Hepatocyte (in vitro differentiated cells): ENCODE data around the gene AURKA. TPM values are rescaled to one million over a fixed set of nuclear protein-coding genes. Genes with fewer than 3 reads are reported as not detected.

ENCODE experiments used
- DNase-seq: peaks from one replicate; pipeline ENCODE4 v3.0.0-alpha.2; 2016; ENCODE audit warnings: low spot score
- H2AFZ ChIP-seq: fragments of 200-600 bp; sonication (generic); 2 replicates; pipeline ENCODE4 v1.6.0; 2016; ENCODE audit warnings: antibody characterized with exemption, mild to moderate bottlenecking
- H3K27ac ChIP-seq: fragments of 200-600 bp; sonication (generic); 2 replicates; pipeline ENCODE4 v1.5.1; 2016; ENCODE audit warnings: mild to moderate bottlenecking
- H3K27me3 ChIP-seq: fragments of 200-600 bp; sonication (generic); 2 replicates; pipeline ENCODE4 v1.6.1; 2016
- H3K36me3 ChIP-seq: fragments of 200-600 bp; sonication (generic); replicated peaks from 2 replicates; pipeline ENCODE4 v1.5.1; 2016; ENCODE audit warnings: low read depth; ENCODE audit not compliant: insufficient read depth
- H3K4me1 ChIP-seq: fragments of 200-600 bp; sonication (generic); 2 replicates; pipeline ENCODE4 v1.5.1; 2016; ENCODE audit warnings: mild to moderate bottlenecking, moderate library complexity; ENCODE audit not compliant: insufficient read depth
- H3K4me2 ChIP-seq: fragments of 200-600 bp; sonication (generic); 2 replicates; pipeline ENCODE4 v1.6.0; 2016
- H3K4me3 ChIP-seq: fragments of 200-600 bp; sonication (generic); 2 replicates; pipeline ENCODE4 v1.5.1; 2016; ENCODE audit warnings: mild to moderate bottlenecking
- H3K79me2 ChIP-seq: fragments of 200-600 bp; sonication (generic); 2 replicates; pipeline ENCODE4 v1.6.0; 2017; ENCODE audit warnings: mild to moderate bottlenecking
- H3K9me2 ChIP-seq: fragments of 200-600 bp; sonication (generic); replicated peaks from 2 replicates; pipeline ENCODE4 v1.6.0; 2017; ENCODE audit warnings: mild to moderate bottlenecking; ENCODE audit not compliant: insufficient read depth
- H3K9me3 ChIP-seq: fragments of 200-600 bp; sonication (generic); 2 replicates; pipeline ENCODE4 v1.5.1; 2016; ENCODE audit warnings: low read depth, mild to moderate bottlenecking
- H4K20me1 ChIP-seq: fragments of 200-600 bp; sonication (generic); 2 replicates; pipeline ENCODE4 v1.6.0; 2016; ENCODE audit warnings: mild to moderate bottlenecking; ENCODE audit not compliant: insufficient read depth, poor library complexity, severe bottlenecking
- CTCF ChIP-seq: fragments of 200-600 bp; sonication (generic); IDR thresholded peaks from 2 replicates; pipeline ENCODE4 v1.5.1; 2016; ENCODE audit warnings: antibody characterized with exemption, mild to moderate bottlenecking; ENCODE audit not compliant: poor library complexity
- EZH2 ChIP-seq: fragments of 200-600 bp; sonication (generic); IDR thresholded peaks from 2 replicates; pipeline ENCODE4 v1.6.1; 2016; ENCODE audit warnings: antibody characterized with exemption, mild to moderate bottlenecking, borderline replicate concordance
- EZH2phosphoT487 ChIP-seq: fragments of 200-600 bp; sonication (generic); IDR thresholded peaks from one replicate; pipeline ENCODE4 v1.6.1; 2018; ENCODE audit warnings: antibody characterized with exemption, mild to moderate bottlenecking, low read depth, moderate library complexity; ENCODE audit not compliant: unreplicated experiment, severe bottlenecking
- WGBS: methylation state at CpG from one replicate; pipeline ENCODE4 v1.1.6; 2016; ENCODE audit warnings: low lambda C conversion rate; ENCODE audit errors: missing lambda C conversion rate; 5-methylcytosine and 5-hydroxymethylcytosine counted together
- polyA plus RNA-seq: library from polyadenylated mRNA; unstranded; fragments of >200 nt; fragmentation: Nextera tagmentation; extraction: Ambion mirVana; gene quantifications from 2 replicates; pipeline ENCODE4 v1.2.1, GENCODE V29; 2016
- total RNA-seq: library from RNA; depleted of rRNA; stranded (reverse); fragments of >200 nt; gene quantifications from 2 replicates; pipeline ENCODE4 v1.2.3, GENCODE V29; 2014

AURKA gene
- total and polyA plus RNA-seq, 2 experiments from 2014 or later = 13.4 to 16.9 TPM

GRCh38 chr20:56424931-56425330, 32.9 kb upstream of the AURKA start:
- no peak overlapping the region for H3K4me3 ChIP-seq
- no peaks in the 10 kb centered on the region for H3K36me3 ChIP-seq
- H3K4me2 ChIP-seq = no peak overlapping the region
- WGBS = 89% methylated on average over 1 of the region's 1 CpG
- no peaks in the 10 kb centered on the region for H3K27me3 ChIP-seq
- no peaks in the 10 kb centered on the region for H3K9me3 ChIP-seq
- H3K79me2 ChIP-seq = no peaks in the 10 kb centered on the region
- no peaks in the 10 kb centered on the region for H3K9me2 ChIP-seq
- H2AFZ ChIP-seq = no peak overlapping the region
- H4K20me1 ChIP-seq = no peaks in the 10 kb centered on the region
- DNase-seq = no peak
- no peak overlapping the region for H3K27ac ChIP-seq
- no peak for TF ChIP-seq CTCF
- no peak for TF ChIP-seq EZH2phosphoT487
- no peak for TF ChIP-seq EZH2
- no peaks in the 10 kb centered on the region for H3K4me1 ChIP-seq

GRCh38 chr20:56423886-56424285, 31.9 kb upstream of the AURKA start:
- DNase-seq = no peak
- TF ChIP-seq EZH2 (no peak), EZH2phosphoT487 (no peak), CTCF (no peak)
- Histone ChIP-seq H3K4me3 (no peak overlapping the region), H3K9me2 (no peaks in the 10 kb centered on the region), H3K4me2 (no peak overlapping the region), H3K27ac (no peak overlapping the region), H3K36me3 (no peaks in the 10 kb centered on the region), H3K27me3 (no peaks in the 10 kb centered on the region), H2AFZ (no peak overlapping the region), H3K9me3 (no peaks in the 10 kb centered on the region), H4K20me1 (no peaks in the 10 kb centered on the region), H3K4me1 (no peaks in the 10 kb centered on the region), H3K79me2 (no peaks in the 10 kb centered on the region)
- 57% methylated on average over 1 of the region's 1 CpG for WGBS

GRCh38 chr20:56423211-56423610, 31.2 kb upstream of the AURKA start:
- Histone ChIP-seq H3K4me2 (no peak overlapping the region), H3K4me3 (no peak overlapping the region), H2AFZ (no peak overlapping the region), H4K20me1 (no peaks in the 10 kb centered on the region), H3K27ac (no peak overlapping the region), H3K9me3 (no peaks in the 10 kb centered on the region), H3K4me1 (no peaks in the 10 kb centered on the region), H3K36me3 (no peaks in the 10 kb centered on the region), H3K9me2 (no peaks in the 10 kb centered on the region), H3K79me2 (no peaks in the 10 kb centered on the region), H3K27me3 (no peaks in the 10 kb centered on the region)
- TF ChIP-seq EZH2phosphoT487 (no peak), EZH2 (no peak), CTCF (no peak)
- WGBS = 100% methylated on average over 1 of the region's 1 CpG
- no peak for DNase-seq

- no peak overlapping the region for H3K27ac ChIP-seq
These were observed 30.8 kb upstream of the AURKA start for GRCh38 chr20:56422824-56423189.

More at GRCh38 chr20:56422824-56423189, 30.8 kb upstream of the AURKA start:
- TF ChIP-seq EZH2phosphoT487 (no peak), CTCF (no peak), EZH2 (no peak)
- H2AFZ ChIP-seq = no peak overlapping the region
- no peaks in the 10 kb centered on the region for H3K4me1 ChIP-seq
- H3K9me3 ChIP-seq = no peaks in the 10 kb centered on the region
- no peak overlapping the region for H3K4me2 ChIP-seq
- H3K36me3 ChIP-seq = no peaks in the 10 kb centered on the region
- H3K27me3 ChIP-seq = no peaks in the 10 kb centered on the region
- H4K20me1 ChIP-seq = no peaks in the 10 kb centered on the region
- 57% methylated on average over 4 of the region's 4 CpGs for WGBS
- H3K79me2 ChIP-seq = no peaks in the 10 kb centered on the region
- DNase-seq = no peak
- no peak overlapping the region for H3K4me3 ChIP-seq
- no peaks in the 10 kb centered on the region for H3K9me2 ChIP-seq
